IMR-90 (cell line): ENCODE results near the gene TENM3. TPM values are rescaled to one million over a fixed set of nuclear protein-coding genes. Genes with fewer than 3 reads are reported as not detected.

Experiments
- ATAC-seq: fragments of 200-7000 bp; cut with Tn5 transposase; 2 replicates; pipeline ENCODE4 v1.9.1; 2020; ENCODE audit warnings: low read depth, mild to moderate bottlenecking, moderate library complexity
- BruUV-seq: library from RNA; stranded (reverse); fragments of 400-500 nt; replicated peaks from 2 replicates; lab custom pipeline; 2021; lab: Mats Ljungman, UMichigan
- CTCF ChIA-PET: fragments of 300-600 bp; formaldehyde crosslinking; extraction: SDS; loops from one replicate; lab custom pipeline; 2021; ENCODE audit warnings: antibody characterized with exemption; lab: Yijun Ruan, JAX
- POLR2A ChIA-PET: fragments of 300-600 bp; sonication (Branson Sonifier 250); formaldehyde crosslinking; loops from one replicate; lab custom pipeline; 2022; ENCODE audit warnings: antibody characterized with exemption; ENCODE audit not compliant: unreplicated experiment; lab: Charles Lee
- DNase-seq: peaks from one replicate; pipeline ENCODE4 v3.0.0; 2013
- H2AFZ ChIP-seq: replicated peaks from 2 replicates; pipeline ENCODE3; 2013; ENCODE audit warnings: low read length, mild to moderate bottlenecking; ENCODE audit not compliant: poor library complexity
- H2AK5ac ChIP-seq: 2 replicates; pipeline ENCODE4 v1.6.1; 2013; ENCODE audit warnings: low read depth, low read length, inconsistent platforms
- H2AK9ac ChIP-seq: replicated peaks from 2 replicates; pipeline ENCODE3; 2013; ENCODE audit warnings: mild to moderate bottlenecking, low read depth, low read length, moderate library complexity; ENCODE audit not compliant: poor library complexity
- H2BK120ac ChIP-seq: 2 replicates; pipeline ENCODE4 v1.6.1; 2013; ENCODE audit warnings: low read depth, low read length, inconsistent platforms
- H2BK15ac ChIP-seq: 3 replicates; pipeline ENCODE4 v1.6.1; 2013; ENCODE audit warnings: low read depth, low read length, inconsistent platforms
- H2BK20ac ChIP-seq: 2 replicates; pipeline ENCODE4 v1.6.1; 2013; ENCODE audit warnings: low read depth, mild to moderate bottlenecking, inconsistent platforms, low read length, moderate library complexity
- H2BK5ac ChIP-seq: 2 replicates; pipeline ENCODE4 v1.6.1; 2013; ENCODE audit warnings: mild to moderate bottlenecking, low read depth, low read length, inconsistent platforms; ENCODE audit not compliant: poor library complexity, severe bottlenecking
- H3K14ac ChIP-seq: replicated peaks from 2 replicates; pipeline ENCODE4 v1.6.1; 2013; ENCODE audit warnings: low read depth, low read length, inconsistent platforms
- H3K18ac ChIP-seq: 2 replicates; pipeline ENCODE4 v1.6.1; 2013; ENCODE audit warnings: low read depth, low read length, control low read depth
- H3K23ac ChIP-seq: 2 replicates; pipeline ENCODE4 v1.6.1; 2013; ENCODE audit warnings: low read depth, low read length, inconsistent platforms
- H3K27ac ChIP-seq: 2 replicates; pipeline ENCODE4 v1.5.1; 2013; ENCODE audit warnings: mild to moderate bottlenecking, control low read depth, low read length; ENCODE audit not compliant: insufficient read depth
- H3K27me3 ChIP-seq: 2 replicates; pipeline ENCODE4 v1.6.1; 2013; ENCODE audit warnings: low read length; ENCODE audit not compliant: control insufficient read depth, insufficient read depth
- H3K36me3 ChIP-seq: 2 replicates; pipeline ENCODE4 v1.6.1; 2013; ENCODE audit warnings: low read length, mixed read lengths; ENCODE audit not compliant: control insufficient read depth, insufficient read depth
- H3K4ac ChIP-seq: 2 replicates; pipeline ENCODE4 v1.6.1; 2013; ENCODE audit warnings: low read depth, low read length, inconsistent platforms
- H3K4me1 ChIP-seq: 2 replicates; pipeline ENCODE4 v1.6.1; 2013; ENCODE audit warnings: low read length, mixed read lengths; ENCODE audit not compliant: control insufficient read depth, insufficient read depth
- H3K4me2 ChIP-seq: 2 replicates; pipeline ENCODE4 v1.6.1; 2013; ENCODE audit warnings: low read depth, mild to moderate bottlenecking, control low read depth, low read length, moderate library complexity
- H3K4me3 ChIP-seq: 2 replicates; pipeline ENCODE4 v1.5.1; 2013; ENCODE audit warnings: low read depth, mild to moderate bottlenecking, control low read depth, low read length, moderate library complexity; ENCODE audit not compliant: insufficient read depth
- H3K56ac ChIP-seq: 2 replicates; pipeline ENCODE4 v1.6.1; 2013; ENCODE audit warnings: low read length, inconsistent platforms; ENCODE audit not compliant: insufficient read depth; ENCODE audit errors: extremely low read depth
- H3K79me1 ChIP-seq, 2 experiments: 2 replicates each; pipeline ENCODE4 v1.6.1; 2013; ENCODE audit warnings: low read length in 2 of 2, inconsistent platforms in 1 of 2, low read depth in 1 of 2
- H3K9ac ChIP-seq: 2 replicates; pipeline ENCODE4 v1.6.1; 2013; ENCODE audit warnings: low read depth, low read length, control low read depth
- H3K9me1 ChIP-seq: 2 replicates; pipeline ENCODE4 v1.6.1; 2013; ENCODE audit warnings: low read length, inconsistent platforms; ENCODE audit not compliant: insufficient read depth
- H3K9me3 ChIP-seq: 2 replicates; pipeline ENCODE4 v1.6.1; 2013; ENCODE audit warnings: low read length; ENCODE audit not compliant: control insufficient read depth, insufficient read depth
- H4K20me1 ChIP-seq: 2 replicates; pipeline ENCODE4 v1.6.1; 2013; ENCODE audit warnings: low read length, inconsistent platforms; ENCODE audit not compliant: insufficient read depth
- H4K5ac ChIP-seq: 2 replicates; pipeline ENCODE4 v1.6.1; 2013; ENCODE audit warnings: mild to moderate bottlenecking, low read depth, low read length, control low read depth
- H4K8ac ChIP-seq, 2 experiments: 2 replicates each; pipeline ENCODE4 v1.6.1; 2013; ENCODE audit warnings: low read depth in 2 of 2, low read length in 2 of 2, control low read depth in 1 of 2, inconsistent platforms in 1 of 2
- H4K91ac ChIP-seq: 2 replicates; pipeline ENCODE4 v1.6.1; 2013; ENCODE audit warnings: low read depth, low read length, inconsistent platforms; ENCODE audit not compliant: insufficient read depth
- CEBPB ChIP-seq: IDR thresholded peaks from 2 replicates; pipeline ENCODE4 v1.6.1; 2012; ENCODE audit warnings: low read depth, low read length, improper control_type of control experiment
- CHD1 ChIP-seq: IDR thresholded peaks from 2 replicates; pipeline ENCODE4 v1.6.1; 2012; ENCODE audit warnings: low read depth, low read length, improper control_type of control experiment
- WGBS, 2 experiments: methylation state at CpG; one replicate each; pipeline versions ENCODE4 v1.1.5 to v1.1.7; 2013; ENCODE audit warnings: missing lambda C conversion rate in 2 of 2; ENCODE audit not compliant: insufficient read length in 1 of 2; ENCODE audit errors: extremely low coverage in 2 of 2; 5-methylcytosine and 5-hydroxymethylcytosine counted together
- dilution Hi-C: fragments of 300-500 bp; cut with HindIII; formaldehyde crosslinking; loops from one replicate; pipeline ENCODE4 v1.14.3; 2018; ENCODE audit warnings: low sequenced_read_pairs; ENCODE audit not compliant: unreplicated experiment
- in situ Hi-C: fragments of 300-500 bp; cut with MboI; formaldehyde crosslinking; loops from 3 replicates; pipeline ENCODE4 v1.14.3; 2019; ENCODE audit warnings: low sequenced_read_pairs, inconsistent platforms, mixed read lengths
- intact Hi-C: fragments of 100-400 bp; cut with micrococcal nuclease; formaldehyde crosslinking; loops from 2 replicates; pipeline ENCODE4 v1.10.0; 2022
- polyA plus RNA-seq, 3 experiments: library from polyadenylated mRNA; depleted of rRNA; stranded (reverse); fragments of >200 nt; gene quantifications; 2 replicates each; pipeline ENCODE4 v1.2.3, GENCODE V29; 2012; ENCODE audit warnings: low replicate concordance in 1 of 3
- total RNA-seq: library from RNA; depleted of rRNA; stranded (reverse); fragments of >200 nt; gene quantifications from 2 replicates; pipeline ENCODE4 v1.2.3, GENCODE V29; 2012

Gene TENM3
- total and polyA plus RNA-seq, 2 of the 4 experiments (the other 2 are of a cell fraction) = 29.9 to 173 TPM

- no peak overlapping the region for H2AK5ac ChIP-seq
- intact Hi-C loops = no loop called here
- H3K36me3 ChIP-seq = no peaks in the 10 kb centered on the region
- H4K20me1 ChIP-seq = no peaks in the 10 kb centered on the region
- dilution Hi-C loops = no loop called here
- H3K56ac ChIP-seq = no peak overlapping the region
- H4K5ac ChIP-seq = no peak overlapping the region
- no peaks in the 10 kb centered on the region for H3K27me3 ChIP-seq
- DNase-seq (peak; percentile 78), ATAC-seq (no peak)
- POLR2A ChIA-PET = no interaction called here
- CTCF ChIA-PET = no interaction called here
- peak overlapping the region; percentile 19; the same call in 1 of the 2 replicates for H3K4me2 ChIP-seq
- BruUV-seq = no TSS peak
- no peak overlapping the region for H3K27ac ChIP-seq
- H2BK5ac ChIP-seq = no peak overlapping the region
- peak overlapping the region; percentile 9; the same call in 1 of the 2 replicates for H2BK120ac ChIP-seq
- WGBS, 2 experiments = no CpG with 5 or more reads among the region's 7 CpGs
- no peak overlapping the region for H3K9ac ChIP-seq
- H4K91ac ChIP-seq = no peak overlapping the region
- H4K8ac ChIP-seq = no peak overlapping the region; a peak in 1 of 4 replicates
- H3K4me1 ChIP-seq = peaks cover 8% of the 10 kb centered on the region; the same call in 1 of the 2 replicates
- H3K79me1 ChIP-seq = 0 out of 4 replicates have a peak, but pooled peaks cover 0 to 5% of the 10 kb centered on the region in 2 experiments
- H2AK9ac ChIP-seq = no peak overlapping the region
- H3K18ac ChIP-seq = no peak overlapping the region
- H2BK15ac ChIP-seq = no peak overlapping the region; the same call in 2 of the 3 replicates
- H3K9me1 ChIP-seq = no peaks in the 10 kb centered on the region; the same call in 1 of the 2 replicates
- H2BK20ac ChIP-seq = no peak overlapping the region
- 0 out of 2 replicates have a peak overlapping the region, but pooled peaks have one; percentile 22 for H3K4ac ChIP-seq
- no peak overlapping the region for H3K14ac ChIP-seq
- in situ Hi-C loops = no loop called here
- no peak for TF ChIP-seq CHD1
- peak; percentile 28; the same call in 1 of the 2 replicates for TF ChIP-seq CEBPB
- H2AFZ ChIP-seq = peak overlapping the region; percentile 33
- H3K4me3 ChIP-seq = no peak overlapping the region
- no peaks in the 10 kb centered on the region for H3K9me3 ChIP-seq
- no peak overlapping the region for H3K23ac ChIP-seq
These were observed 37.4 kb downstream of the TENM3 start for GRCh38 chr4:182280436-182281111.
